K562 (cell line): ENCODE data around the gene TMEM129. TPM values are rescaled to one million over a fixed set of nuclear protein-coding genes. Genes with fewer than 3 reads are reported as not detected.
A peak's percentile ranks its signal among the peaks of the same experiment; 100 is the strongest.

Experiments used
- ATF4 ChIP-seq: fragments of 450-650 bp; formaldehyde crosslinking; IDR thresholded peaks from 2 replicates; pipeline ENCODE4 v1.4.0; 2022; ENCODE audit warnings: mild to moderate bottlenecking, moderate library complexity
- BRD4 ChIP-seq: fragments of 200-600 bp; sonication (generic); IDR thresholded peaks from 2 replicates; pipeline ENCODE4 v1.6.1; 2017; ENCODE audit warnings: inconsistent platforms
- BRF1 ChIP-seq: IDR thresholded peaks from 3 replicates; pipeline ENCODE4 v1.6.1; 2011; ENCODE audit warnings: borderline replicate concordance, mild to moderate bottlenecking; ENCODE audit not compliant: insufficient read length; ENCODE audit errors: extremely low read depth
- KDM5B ChIP-seq: fragments of 200-600 bp; sonication (generic); IDR thresholded peaks from 2 replicates; pipeline ENCODE4 v1.6.1; 2012; ENCODE audit warnings: low read depth, mild to moderate bottlenecking, moderate library complexity, low read length, control low read depth, inconsistent platforms; ENCODE audit not compliant: insufficient replicate concordance
- MAFF ChIP-seq: IDR thresholded peaks from 2 replicates; pipeline ENCODE4 v1.6.1; 2012; ENCODE audit warnings: low read length, improper control_type of control experiment
- MXD1 ChIP-seq: fragments of 250-450 bp; sonication (Bioruptor Pico); IDR thresholded peaks from 2 replicates; pipeline ENCODE4 v1.8.0; 2021; ENCODE audit warnings: borderline replicate concordance, mild to moderate bottlenecking, moderate library complexity; ENCODE audit not compliant: poor library complexity, severe bottlenecking
- NFE2L1 ChIP-seq: fragments of 450-650 bp; IDR thresholded peaks from 2 replicates; pipeline ENCODE4 v1.6.1; 2016; ENCODE audit warnings: missing genetic modification characterization, low read depth, mild to moderate bottlenecking, missing compliant biosample characterization, moderate library complexity, borderline replicate concordance
- PML ChIP-seq: IDR thresholded peaks from 2 replicates; pipeline ENCODE4 v1.6.1; 2012; ENCODE audit warnings: low read length, inconsistent platforms
- RBFOX2 ChIP-seq: fragments of 200-400 bp; formaldehyde crosslinking; IDR thresholded peaks from 2 replicates; pipeline ENCODE4 v1.6.1; 2017; ENCODE audit warnings: low read depth, mild to moderate bottlenecking, low read length, moderate library complexity
- RBM15 ChIP-seq: fragments of 200-400 bp; formaldehyde crosslinking; IDR thresholded peaks from 2 replicates; pipeline ENCODE4 v1.6.1; 2018; ENCODE audit warnings: mild to moderate bottlenecking, low read length, moderate library complexity; ENCODE audit not compliant: insufficient read depth
- SMARCC2 ChIP-seq: fragments of 450-650 bp; IDR thresholded peaks from 2 replicates; pipeline ENCODE4 v1.6.1; 2017; ENCODE audit warnings: antibody characterized with exemption, moderate library complexity, mild to moderate bottlenecking, low read depth
- ZFX ChIP-seq: sonication (generic); formaldehyde crosslinking; IDR thresholded peaks from 2 replicates; pipeline ENCODE4 v1.8.0; 2022; ENCODE audit warnings: mild to moderate bottlenecking, missing genetic modification reagents, moderate library complexity
- ZNF212 ChIP-seq: fragments of 450-650 bp; formaldehyde crosslinking; IDR thresholded peaks from 2 replicates; pipeline ENCODE4 v1.4.0; 2020; ENCODE audit warnings: mild to moderate bottlenecking
- ZNF316 ChIP-seq: fragments of 450-650 bp; IDR thresholded peaks from 2 replicates; pipeline ENCODE4 v1.6.1; 2016
- ZNF395 ChIP-seq: fragments of 200-800 bp; sonication (Bioruptor generic); IDR thresholded peaks from 2 replicates; pipeline ENCODE4 v1.6.1; 2017; ENCODE audit warnings: missing genetic modification characterization, missing compliant biosample characterization
- ZNF592 ChIP-seq: fragments of 450-650 bp; IDR thresholded peaks from 2 replicates; pipeline ENCODE4 v1.6.1; 2017; ENCODE audit warnings: antibody characterized with exemption, mild to moderate bottlenecking
- ZNF699 ChIP-seq: fragments of 250-450 bp; sonication (Bioruptor Pico); IDR thresholded peaks from 2 replicates; pipeline ENCODE4 v1.8.0; 2021; ENCODE audit warnings: mild to moderate bottlenecking, moderate library complexity; ENCODE audit not compliant: insufficient replicate concordance
- ZNF707 ChIP-seq: fragments of 250-450 bp; sonication (Bioruptor Pico); conservative IDR thresholded peaks from 2 replicates; pipeline ENCODE4 v1.8.0; 2022; ENCODE audit warnings: inconsistent platforms, mild to moderate bottlenecking, moderate library complexity
- polyA plus RNA-seq, 8 experiments: library from polyadenylated mRNA; depleted of rRNA in 4 of 8; stranded (reverse) in 5 of 8; unstranded in 3 of 8; fragments of >200 nt; fragmentation: Nextera tagmentation in 2 of 8; fragmentation: Illumina TruSeq in 1 of 8; extraction: Ambion mirVana in 2 of 8; extraction: Trizol in 1 of 8; gene quantifications; 2 replicates each; pipeline versions ENCODE4 v1.2.1 to v1.2.3, GENCODE V29; 2011 to 2014; ENCODE audit warnings: inconsistent platforms in 1 of 8, missing spikeins in 1 of 8
- total RNA-seq, 7 experiments: library from RNA; depleted of rRNA in 6 of 7; stranded (reverse); fragments of >200 nt in 6 of 7; fragmentation: Illumina TruSeq in 2 of 7; extraction: Trizol in 2 of 7; gene quantifications; 2 replicates each; pipeline versions ENCODE4 v1.2.1 to v1.2.3, GENCODE V29; 2011 to 2021; ENCODE audit warnings: low replicate concordance in 1 of 7

Gene TMEM129
- total and polyA plus RNA-seq, 9 of the 15 experiments (the other 6 are each of a cell fraction or from before 2014, with no cell fraction given) = 0.34 to 47.2 (median 18.8) TPM

GRCh38 chr4:1676605-1677525, 44.3 kb downstream of the TMEM129 start (continued):
- TF ChIP-seq BRD4 (no peak), RBM15 (no peak), NFE2L1 (tag) (peak; percentile 87), KDM5B (no peak), SMARCC2 (peak; percentile 64; the same call in 1 of the 2 replicates), ATF4 (CRISPR knock-in tag) (0 out of 2 replicates have a peak, but pooled peaks have one; percentile 5), BRF1 (no peak), MAFF (peak; percentile 93), ZNF212 (no peak), ZNF316 (peak; percentile 98), PML (no peak), ZNF592 (peak; percentile 84), ZFX (CRISPR knock-in tag) (peak; percentile 57), ZNF699 (CRISPR knock-in tag) (no peak), RBFOX2 (no peak), ZNF707 (no peak), ZNF395 (no peak), MXD1 (no peak)
- TF ChIP-seq, all 486 proteins: peak for 35
